COLO668 (cell line): ENCODE results near the gene ELMO1.

Source experiments
- DNase-seq: peaks from one replicate; lab custom pipeline; 2025; ENCODE audit not compliant: unreplicated experiment; lab: John Stamatoyannopoulos, UW

ELMO1 gene

GRCh38 chr7:37410305-37411229, 38.1 kb downstream of the ELMO1 start:
- no peak for DNase-seq

GRCh38 chr7:37409461-37409860, 39.2 kb downstream of the ELMO1 start:
- no peak for DNase-seq

GRCh38 chr7:37408291-37409228, 40.1 kb downstream of the ELMO1 start:
- DNase-seq, result no peak

GRCh38 chr7:37405603-37406122, 43.0 kb downstream of the ELMO1 start:
- DNase-seq, result no peak

- no peak for DNase-seq
These were observed 43.5 kb downstream of the ELMO1 start for GRCh38 chr7:37405128-37405527.

GRCh38 chr7:37399876-37400421, 48.7 kb downstream of the ELMO1 start:
- no peak for DNase-seq

- DNase-seq, result no peak
These were observed 50.3 kb downstream of the ELMO1 start for GRCh38 chr7:37398403-37398802.

- DNase-seq, result no peak
These were observed 52.9 kb downstream of the ELMO1 start for GRCh38 chr7:37395618-37396259.

GRCh38 chr7:37394158-37394557, 54.5 kb downstream of the ELMO1 start:
- DNase-seq, result no peak

GRCh38 chr7:37393476-37393875, 55.2 kb downstream of the ELMO1 start:
- no peak for DNase-seq

GRCh38 chr7:37392673-37393017, 56.0 kb downstream of the ELMO1 start:
- DNase-seq, result no peak

GRCh38 chr7:37391791-37392672, 56.6 kb downstream of the ELMO1 start:
- DNase-seq, result no peak

GRCh38 chr7:37390114-37390513, 58.5 kb downstream of the ELMO1 start:
- DNase-seq, result no peak

- DNase-seq, result no peak
These were observed 59.9 kb downstream of the ELMO1 start for GRCh38 chr7:37388811-37389210.

GRCh38 chr7:37385787-37386186, 62.9 kb downstream of the ELMO1 start:
- DNase-seq, result no peak

- DNase-seq, result no peak
These were observed 66.0 kb downstream of the ELMO1 start for GRCh38 chr7:37382546-37383088.

GRCh38 chr7:37380831-37381230, 67.8 kb downstream of the ELMO1 start:
- DNase-seq, result no peak

GRCh38 chr7:37379546-37380277, 69.0 kb downstream of the ELMO1 start:
- no peak for DNase-seq

GRCh38 chr7:37377231-37377630, 71.4 kb downstream of the ELMO1 start:
- no peak for DNase-seq
